Heart right ventricle (tissue), 16 donors: ENCODE measurements around the gene ZZZ3. TPM values are rescaled to one million over a fixed set of nuclear protein-coding genes. Genes with fewer than 3 reads are reported as not detected.
"Not testable (repeated sequence)": the region's sequence is repeated elsewhere in the genome, so short reads cannot be mapped to it uniquely, and the experiment has no call there.

Experiments
- ATAC-seq, 8 donors: fragments of 200-7000 bp; cut with Tn5 transposase; one replicate each; pipeline ENCODE4 v1.9.1; 2020; ENCODE audit warnings: mild to moderate bottlenecking in 8 of 8, moderate library complexity in 8 of 8, moderate number of reproducible peaks in 1 of 8
- DNase-seq, 2 donors: peaks; one replicate each; pipeline ENCODE4 v3.0.0-alpha.2; 2020
- H3K27ac ChIP-seq, 10 donors: fragments of 200-600 bp; sonication (generic) in 2 of 10; one replicate each; pipeline versions ENCODE4 v1.5.0 to v1.8.0; 2020 to 2022; ENCODE audit warnings: mild to moderate bottlenecking in 3 of 10
- H3K27me3 ChIP-seq, 7 donors: fragments of 200-600 bp; one replicate each; pipeline ENCODE4 v1.8.0; 2021 to 2022; ENCODE audit warnings: mild to moderate bottlenecking in 2 of 7
- H3K36me3 ChIP-seq, 9 donors: fragments of 200-600 bp; sonication (generic) in 1 of 9; one replicate each; pipeline versions ENCODE4 v1.5.0 to v1.8.0; 2020 to 2022; ENCODE audit warnings: mild to moderate bottlenecking in 2 of 9
- H3K4me1 ChIP-seq, 9 donors: fragments of 200-600 bp; sonication (generic) in 1 of 9; one replicate each; pipeline versions ENCODE4 v1.5.0 to v1.8.0; 2020 to 2022; ENCODE audit warnings: mild to moderate bottlenecking in 4 of 9
- H3K4me3 ChIP-seq, 10 donors: fragments of 200-600 bp; sonication (generic) in 2 of 10; one replicate each; pipeline versions ENCODE4 v1.5.0 to v1.8.0; 2020 to 2022; ENCODE audit warnings: mild to moderate bottlenecking in 7 of 10, moderate library complexity in 2 of 10
- H3K9me3 ChIP-seq, 11 donors: fragments of 200-600 bp in 10 of 11; sonication (generic) in 2 of 11; one replicate each; pipeline versions ENCODE4 v1.5.0 to v1.8.0; 2013 to 2022; ENCODE audit warnings: mild to moderate bottlenecking in 2 of 11, control low read depth in 1 of 11, moderate library complexity in 1 of 11
- CTCF ChIP-seq, 9 donors: fragments of 200-600 bp; sonication (generic) in 2 of 9; IDR thresholded peaks; one replicate each; pipeline versions ENCODE4 v1.5.0 to v1.8.0; 2021 to 2022; ENCODE audit warnings: antibody characterized with exemption in 9 of 9, mild to moderate bottlenecking in 5 of 9, moderate library complexity in 1 of 9
- WGBS, 2 donors: extraction: QIAGEN DNeasy Blood & Tissue Kit; methylation state at CpG; one replicate each; pipeline ENCODE4 v1.1.7; 2013; ENCODE audit warnings: inconsistent platforms in 1 of 2; 5-methylcytosine and 5-hydroxymethylcytosine counted together
- intact Hi-C, 10 donors: fragments of 100-400 bp; cut with DNase I; formaldehyde crosslinking; loops; one replicate each; pipeline versions ENCODE4 v1.11.1 to v1.14.2; 2022
- polyA plus RNA-seq, 2 donors: library from polyadenylated mRNA; stranded (reverse); fragments of 200-250 nt; gene quantifications; one replicate each; pipeline ENCODE4 v1.2.3, GENCODE V29; 2013
- total RNA-seq, 10 donors: library from RNA; stranded (reverse); fragmentation: NEBNext Ultra II Directional in 3 of 10; extraction: Animal tissue kit (Norgen Biotek cat#: 25700) in 3 of 10; gene quantifications; one replicate each; pipeline versions ENCODE4 v1.2.1 to v1.2.4, GENCODE V29; 2021 to 2023
- donor health status: Arrhythmogenic right ventricular cardiomyopathy.
- donor health status: ischemic (EF 13 %, LVEDD 7.1; RV severe dilation, severe dysfunction).
- donor health status: healthy with polysubstance abuse.
- donor health status: DM: no; HTN: yes; CAD: no.
- donor health status: DM: no; HTN: no; CAD: no.
- donor health status: ischemic (EF 25% LVEDD 6.9; RV normal size, moderate dysfunction).
- donor health status: ischemic (EF 25% LVEDD 5.7; RV mildly dilated, moderate dysfunction).
- donor health status: healthy.
- donor health status: DM: yes; HTN: yes; CAD: no.
- donor health status: Ischemic cardiomyopathy.
- donor health status: ischemic (EF 35%, LVEDD 5.7; RV mildly dilated, moderate dysfunction).
- donor health status: nonischemic (EF 11% LVEDD 7.7; RV severe dilation, severe dysfunction).
- donor health status: DM: yes; HTN: yes; CAD: no.
- donor health status: PGD.
- donor health status: ischemic (EF 29% LVEDD 5.4; RV normal size, mild dysfunction).
- donor health status: nonischemic (EF 23%, LVEDD 6.1; RV moderate dilation, normal function).

The ZZZ3 gene
- total and polyA plus RNA-seq, 12 donors = 6.5 to 39.3 (median 33.3) TPM

- H3K4me1 ChIP-seq = no peaks in the 10 kb centered on the region
- peaks cover 0 to 100% (median 46%) of the 10 kb centered on the region in 9 donors for H3K36me3 ChIP-seq
- no peaks in the 10 kb centered on the region for H3K27me3 ChIP-seq
- H3K9me3 ChIP-seq = no peaks in the 10 kb centered on the region
- no peak overlapping the region for H3K27ac ChIP-seq
- intact Hi-C loops = loop anchor here in 1 of 10 donors (10.0 kb wide), 1 partner anchor 249 kb away; no protein-coding TSS in a partner anchor
- TF ChIP-seq CTCF (IDR thresholded peaks at IDR 0.05) = no peak
- WGBS, 2 donors = 97 to 98% methylated on average over 4 of the region's 4 CpGs
- H3K4me3 ChIP-seq = no peak overlapping the region
- ATAC-seq (no peak), DNase-seq (no peak)
Measured at GRCh38 chr1:77716065-77716464, 33.6 kb upstream of the ZZZ3 start.

- no peak for TF ChIP-seq CTCF (IDR thresholded peaks at IDR 0.05)
- 89 to 93% methylated on average over 3 of the region's 3 CpGs for WGBS, 2 donors
- Histone ChIP-seq H3K4me3 (no peak overlapping the region), H3K27me3 (no peaks in the 10 kb centered on the region), H3K27ac (no peak overlapping the region), H3K4me1 (no peaks in the 10 kb centered on the region), H3K36me3 (peaks cover 0 to 93% (median 55%) of the 10 kb centered on the region in 9 donors), H3K9me3 (no peaks in the 10 kb centered on the region)
- intact Hi-C loops = loop anchor here in 1 of 10 donors (10.0 kb wide), 1 partner anchor 255 kb away; no protein-coding TSS in a partner anchor
- DNase-seq (no peak), ATAC-seq (no peak)
Measured at GRCh38 chr1:77709727-77710126, 27.3 kb upstream of the ZZZ3 start.

GRCh38 chr1:77706321-77706720, 23.9 kb upstream of the ZZZ3 start:
- Histone ChIP-seq H3K4me1 (no peaks in the 10 kb centered on the region), H3K36me3 (peaks cover 0 to 72% (median 40%) of the 10 kb centered on the region in 9 donors), H3K27me3 (no peaks in the 10 kb centered on the region), H3K4me3 (no peak overlapping the region), H3K27ac (no peak overlapping the region), H3K9me3 (no peaks in the 10 kb centered on the region)
- ATAC-seq (no peak), DNase-seq (no peak)
- intact Hi-C loops = no loop called here
- WGBS, 2 donors = 96 to 98% methylated on average over 4 of the region's 4 CpGs
- TF ChIP-seq CTCF (IDR thresholded peaks at IDR 0.05) = no peak

GRCh38 chr1:77704736-77705135, 22.3 kb upstream of the ZZZ3 start:
- Histone ChIP-seq H3K4me3 (no peak overlapping the region), H3K4me1 (no peaks in the 10 kb centered on the region), H3K36me3 (peaks cover 0 to 72% (median 25%) of the 10 kb centered on the region in 9 donors), H3K27ac (no peak overlapping the region), H3K27me3 (no peaks in the 10 kb centered on the region), H3K9me3 (no peaks in the 10 kb centered on the region)
- DNase-seq (no peak), ATAC-seq (no peak)
- 50 to 64% methylated on average over 2 of the region's 2 CpGs for WGBS, 2 donors
- intact Hi-C loops = no loop called here
- no peak for TF ChIP-seq CTCF (IDR thresholded peaks at IDR 0.05)

GRCh38 chr1:77699673-77700072, 17.2 kb upstream of the ZZZ3 start:
- intact Hi-C loops, DNase-seq, H3K27me3 ChIP-seq, H3K27ac ChIP-seq, H3K4me3 ChIP-seq, ATAC-seq, H3K9me3 ChIP-seq, H3K4me1 ChIP-seq: not testable (repeated sequence)
- WGBS, 2 donors = 98 to 100% methylated on average over 1 of the region's 1 CpG
- peaks cover 0 to 75% (median 18%) of the 10 kb centered on the region in 9 donors for H3K36me3 ChIP-seq
